HUES48 (cell line): ENCODE data around the gene C1orf105.

Experiments
- H3K27ac ChIP-seq: one replicate; pipeline ENCODE4 v1.7.0; 2013; ENCODE audit warnings: low read depth, low read length, inconsistent platforms
- H3K27me3 ChIP-seq: 2 replicates; pipeline ENCODE4 v1.6.1; 2013; ENCODE audit warnings: mild to moderate bottlenecking, low read length; ENCODE audit not compliant: control insufficient read depth, insufficient read depth
- H3K36me3 ChIP-seq: 2 replicates; pipeline ENCODE4 v1.6.1; 2013; ENCODE audit warnings: low read length; ENCODE audit not compliant: control insufficient read depth, insufficient read depth
- H3K4me1 ChIP-seq: 2 replicates; pipeline ENCODE4 v1.6.1; 2013; ENCODE audit warnings: mild to moderate bottlenecking, low read length; ENCODE audit not compliant: control insufficient read depth, insufficient read depth
- H3K4me3 ChIP-seq: 2 replicates; pipeline ENCODE4 v1.5.1; 2013; ENCODE audit warnings: mild to moderate bottlenecking, low read depth, low read length
- H3K9ac ChIP-seq: 2 replicates; pipeline ENCODE4 v1.6.1; 2013; ENCODE audit warnings: mild to moderate bottlenecking, low read depth, low read length, moderate library complexity
- H3K9me3 ChIP-seq: 2 replicates; pipeline ENCODE4 v1.6.1; 2013; ENCODE audit warnings: low read length; ENCODE audit not compliant: control insufficient read depth, insufficient read depth

C1orf105 gene

GRCh38 chr1:172457479-172458130 is 37.1 kb downstream of the C1orf105 start:
- no peaks in the 10 kb centered on the region for H3K36me3 ChIP-seq
- no peaks in the 10 kb centered on the region for H3K9me3 ChIP-seq
- H3K4me1 ChIP-seq, result peaks cover 11% of the 10 kb centered on the region
- no peaks in the 10 kb centered on the region for H3K27me3 ChIP-seq
- H3K9ac ChIP-seq, result no peak overlapping the region
- no peak overlapping the region for H3K27ac ChIP-seq
- no peak overlapping the region for H3K4me3 ChIP-seq

- H3K9ac ChIP-seq, result no peak overlapping the region
- H3K27ac ChIP-seq, result no peak overlapping the region
- peaks cover 11% of the 10 kb centered on the region for H3K4me1 ChIP-seq
- no peaks in the 10 kb centered on the region for H3K36me3 ChIP-seq
- H3K27me3 ChIP-seq, result no peaks in the 10 kb centered on the region
- H3K4me3 ChIP-seq, result no peak overlapping the region
- no peaks in the 10 kb centered on the region for H3K9me3 ChIP-seq
Measured at GRCh38 chr1:172460177-172460576, 39.7 kb downstream of the C1orf105 start.

GRCh38 chr1:172460887-172461315 is 40.4 kb downstream of the C1orf105 start:
- H3K9me3 ChIP-seq, result no peaks in the 10 kb centered on the region
- no peaks in the 10 kb centered on the region for H3K27me3 ChIP-seq
- H3K4me1 ChIP-seq, result peaks cover 11% of the 10 kb centered on the region
- H3K27ac ChIP-seq, result peak overlapping the region; percentile 16
- no peak overlapping the region for H3K4me3 ChIP-seq
- no peak overlapping the region for H3K9ac ChIP-seq
- H3K36me3 ChIP-seq, result no peaks in the 10 kb centered on the region

- no peak overlapping the region for H3K4me3 ChIP-seq
- no peaks in the 10 kb centered on the region for H3K36me3 ChIP-seq
- H3K4me1 ChIP-seq, result peaks cover 10% of the 10 kb centered on the region
- no peak overlapping the region for H3K9ac ChIP-seq
- no peak overlapping the region for H3K27ac ChIP-seq
- H3K9me3 ChIP-seq, result no peaks in the 10 kb centered on the region
- no peaks in the 10 kb centered on the region for H3K27me3 ChIP-seq
Measured at GRCh38 chr1:172465617-172466016, 45.1 kb downstream of the C1orf105 start.

GRCh38 chr1:172466795-172467407 is 46.4 kb downstream of the C1orf105 start:
- Histone ChIP-seq H3K9me3 (no peaks in the 10 kb centered on the region), H3K36me3 (no peaks in the 10 kb centered on the region), H3K4me1 (no peaks in the 10 kb centered on the region), H3K27ac (no peak overlapping the region), H3K27me3 (no peaks in the 10 kb centered on the region), H3K4me3 (no peak overlapping the region), H3K9ac (no peak overlapping the region)

GRCh38 chr1:172467446-172467845 is 47.0 kb downstream of the C1orf105 start:
- Histone ChIP-seq H3K4me3 (no peak overlapping the region), H3K27ac (no peak overlapping the region), H3K9me3 (no peaks in the 10 kb centered on the region), H3K9ac (no peak overlapping the region), H3K36me3 (no peaks in the 10 kb centered on the region), H3K27me3 (no peaks in the 10 kb centered on the region), H3K4me1 (no peaks in the 10 kb centered on the region)

- Histone ChIP-seq H3K36me3 (no peaks in the 10 kb centered on the region), H3K4me1 (no peaks in the 10 kb centered on the region), H3K27ac (no peak overlapping the region), H3K27me3 (no peaks in the 10 kb centered on the region), H3K9me3 (no peaks in the 10 kb centered on the region), H3K4me3 (no peak overlapping the region), H3K9ac (no peak overlapping the region)
Measured at GRCh38 chr1:172468296-172468695, 47.8 kb downstream of the C1orf105 start.

GRCh38 chr1:172469717-172470116 is 49.2 kb downstream of the C1orf105 start:
- no peak overlapping the region for H3K9ac ChIP-seq
- no peaks in the 10 kb centered on the region for H3K27me3 ChIP-seq
- no peaks in the 10 kb centered on the region for H3K36me3 ChIP-seq
- no peak overlapping the region for H3K27ac ChIP-seq
- H3K9me3 ChIP-seq, result no peaks in the 10 kb centered on the region
- no peaks in the 10 kb centered on the region for H3K4me1 ChIP-seq
- H3K4me3 ChIP-seq, result no peak overlapping the region

- Histone ChIP-seq H3K36me3 (no peaks in the 10 kb centered on the region), H3K4me1 (no peaks in the 10 kb centered on the region), H3K27me3 (no peaks in the 10 kb centered on the region), H3K4me3 (no peak overlapping the region), H3K9me3 (no peaks in the 10 kb centered on the region), H3K27ac (no peak overlapping the region), H3K9ac (no peak overlapping the region)
Measured at GRCh38 chr1:172470149-172470548, 49.7 kb downstream of the C1orf105 start.

GRCh38 chr1:172471666-172472065 is 51.2 kb downstream of the C1orf105 start:
- H3K4me1 ChIP-seq, result no peaks in the 10 kb centered on the region
- H3K9ac ChIP-seq, result no peak overlapping the region
- no peaks in the 10 kb centered on the region for H3K36me3 ChIP-seq
- no peaks in the 10 kb centered on the region for H3K9me3 ChIP-seq
- H3K4me3 ChIP-seq, result no peak overlapping the region
- H3K27me3 ChIP-seq, result no peaks in the 10 kb centered on the region
- no peak overlapping the region for H3K27ac ChIP-seq

GRCh38 chr1:172472495-172472894 is 52.0 kb downstream of the C1orf105 start:
- Histone ChIP-seq H3K9me3 (no peaks in the 10 kb centered on the region), H3K9ac (no peak overlapping the region), H3K27me3 (no peaks in the 10 kb centered on the region), H3K4me1 (no peaks in the 10 kb centered on the region), H3K27ac (no peak overlapping the region), H3K36me3 (no peaks in the 10 kb centered on the region), H3K4me3 (no peak overlapping the region)
